ENCODE data around the gene PRKG1. TPM values are rescaled to one million over a fixed set of nuclear protein-coding genes. Genes with fewer than 3 reads are reported as not detected.

PRKG1 gene
- total and polyA plus RNA-seq, 4 donors = 26.2 to 199 (median 94.1) TPM

- Histone ChIP-seq H3K27me3 (ENCODE audit: control insufficient read depth in 1 of 2, insufficient read depth in 2 of 2, low read length in 1 of 2) (no peaks in the 10 kb centered on the region), H3K27ac (ENCODE audit: low read depth in 1 of 2, low read length in 2 of 2) (peak overlapping the region in 1 of 2 donors; percentile 43), H3K4me1 (ENCODE audit: control insufficient read depth in 1 of 2, insufficient read depth in 2 of 2, low read length in 2 of 2) (peaks cover 0 to 7% of the 10 kb centered on the region in 2 donors), H3K4me3 (ENCODE audit: low read length in 2 of 2) (no peak overlapping the region), H3K36me3 (ENCODE audit: control insufficient read depth in 1 of 2, insufficient read depth in 2 of 2, low read length in 1 of 2) (no peaks in the 10 kb centered on the region), H3K9me3 (ENCODE audit: control insufficient read depth, low read length) (no peaks in the 10 kb centered on the region)
- intact Hi-C loops (cut with DNase I) = no loop called here
- ATAC-seq (ENCODE audit: low FRiP score) = no peak
- WGBS, 2 donors = 90 to 92% methylated on average over 5 of the region's 5 CpGs
- DNase-seq = no peak
Observed at GRCh38 chr10:51926337-51926736, 852.0 kb downstream of the PRKG1 start.

DNA sequence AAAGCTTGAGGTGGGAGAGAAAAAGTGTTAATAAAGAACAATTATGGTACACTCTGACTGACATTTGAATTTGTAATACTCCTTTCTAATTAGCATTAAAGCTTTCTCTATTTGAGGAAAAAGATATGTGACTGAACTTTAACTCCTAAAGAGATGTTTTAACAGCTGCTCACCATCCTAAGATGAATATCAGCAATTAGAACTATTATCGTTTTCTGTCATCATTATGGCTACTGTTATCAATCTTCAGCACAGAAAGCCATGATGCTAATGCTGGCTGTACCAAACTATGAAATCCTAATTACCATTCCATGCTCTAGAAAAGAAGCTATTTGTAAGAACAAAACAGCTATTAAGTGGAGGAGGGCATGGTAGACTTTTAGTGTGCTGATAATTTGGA, 853.9 kb downstream of the PRKG1 start:
- intact Hi-C loops (cut with DNase I) = no loop called here
- no peak overlapping the region for H3K27ac ChIP-seq (ENCODE audit: low read depth in 1 of 2, low read length in 2 of 2)

DNA sequence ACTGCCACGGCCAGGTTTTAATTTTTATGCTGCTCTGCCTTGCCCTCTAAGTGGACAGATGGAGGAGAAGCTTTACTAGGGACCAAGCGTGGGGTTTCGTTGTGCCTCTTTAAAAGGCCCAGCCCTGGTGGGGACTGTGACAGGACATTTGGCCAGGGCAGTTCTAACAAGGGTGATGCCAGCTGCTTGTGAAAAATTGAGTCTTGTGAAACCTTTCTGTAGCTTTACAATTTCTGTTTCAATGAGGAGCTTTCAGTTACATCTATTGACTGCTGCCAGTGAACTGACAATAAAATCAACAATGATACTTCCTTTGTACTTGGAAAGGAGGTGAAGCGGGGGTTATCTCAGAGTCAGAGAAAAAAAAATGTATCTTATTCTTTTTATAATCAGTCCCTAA, 858.2 kb downstream of the PRKG1 start:
- intact Hi-C loops (cut with DNase I) = no loop called here
- Histone ChIP-seq H3K36me3 (ENCODE audit: control insufficient read depth in 1 of 2, insufficient read depth in 2 of 2, low read length in 1 of 2) (no peaks in the 10 kb centered on the region), H3K9me3 (ENCODE audit: control insufficient read depth, low read length) (no peaks in the 10 kb centered on the region), H3K4me3 (ENCODE audit: low read length in 2 of 2) (no peak overlapping the region), H3K27me3 (ENCODE audit: control insufficient read depth in 1 of 2, insufficient read depth in 2 of 2, low read length in 1 of 2) (no peaks in the 10 kb centered on the region), H3K27ac (ENCODE audit: low read depth in 1 of 2, low read length in 2 of 2) (no peak overlapping the region), H3K4me1 (ENCODE audit: control insufficient read depth in 1 of 2, insufficient read depth in 2 of 2, low read length in 2 of 2) (peaks cover 2 to 8% of the 10 kb centered on the region in 2 donors)
- ATAC-seq (ENCODE audit: low FRiP score) (no peak), DNase-seq (no peak)
- WGBS, 2 donors = 72 to 74% methylated on average over 4 of the region's 4 CpGs

More for the DNA sequence above, 853.9 kb downstream of the PRKG1 start:
- no peak for ATAC-seq (ENCODE audit: low FRiP score)
- no peak overlapping the region for H3K4me3 ChIP-seq (ENCODE audit: low read length in 2 of 2)
- WGBS, 2 donors = 69 to 78% methylated on average over 1 of the region's 1 CpG
- H3K9me3 ChIP-seq (ENCODE audit: control insufficient read depth, low read length) = no peaks in the 10 kb centered on the region
- no peaks in the 10 kb centered on the region for H3K36me3 ChIP-seq (ENCODE audit: control insufficient read depth in 1 of 2, insufficient read depth in 2 of 2, low read length in 1 of 2)
- H3K27me3 ChIP-seq (ENCODE audit: control insufficient read depth in 1 of 2, insufficient read depth in 2 of 2, low read length in 1 of 2) = no peaks in the 10 kb centered on the region
- no peak for DNase-seq
- peaks cover 0 to 7% of the 10 kb centered on the region in 2 donors for H3K4me1 ChIP-seq (ENCODE audit: control insufficient read depth in 1 of 2, insufficient read depth in 2 of 2, low read length in 2 of 2)

DNA sequence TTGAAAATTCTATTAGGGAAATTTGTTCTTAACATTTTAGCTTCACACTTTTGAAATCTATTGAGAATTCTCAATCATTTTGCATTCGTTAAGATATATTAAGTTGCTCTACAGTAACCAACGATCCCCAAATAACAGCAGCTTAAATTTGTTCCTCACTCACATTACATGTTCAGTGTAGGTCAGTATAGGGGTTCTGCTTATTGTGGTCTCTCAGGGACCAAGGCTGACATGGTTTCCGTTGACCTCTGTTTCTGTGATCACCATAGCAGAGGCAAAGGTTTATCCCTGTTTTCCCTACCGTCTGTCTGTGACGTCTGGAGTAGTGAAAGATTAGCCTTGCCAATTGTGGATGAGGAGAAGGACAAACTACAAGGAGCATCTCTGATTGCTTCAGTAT, 860.1 kb downstream of the PRKG1 start:
- no peaks in the 10 kb centered on the region for H3K36me3 ChIP-seq (ENCODE audit: control insufficient read depth in 1 of 2, insufficient read depth in 2 of 2, low read length in 1 of 2)
- ATAC-seq (ENCODE audit: low FRiP score) (no peak), DNase-seq (no peak)
- no peaks in the 10 kb centered on the region for H3K9me3 ChIP-seq (ENCODE audit: control insufficient read depth, low read length)
- WGBS, 2 donors = 74 to 88% methylated on average over 5 of the region's 5 CpGs
- H3K27me3 ChIP-seq (ENCODE audit: control insufficient read depth in 1 of 2, insufficient read depth in 2 of 2, low read length in 1 of 2) = no peaks in the 10 kb centered on the region
- H3K4me1 ChIP-seq (ENCODE audit: control insufficient read depth in 1 of 2, insufficient read depth in 2 of 2, low read length in 2 of 2) = peaks cover 2 to 8% of the 10 kb centered on the region in 2 donors
- intact Hi-C loops (cut with DNase I) = no loop called here
- H3K27ac ChIP-seq (ENCODE audit: low read depth in 1 of 2, low read length in 2 of 2) = no peak overlapping the region
- H3K4me3 ChIP-seq (ENCODE audit: low read length in 2 of 2) = no peak overlapping the region

GRCh38 chr10:51935341-51935740, 861.1 kb downstream of the PRKG1 start:
- WGBS, 2 donors = 89 to 91% methylated on average over 5 of the region's 5 CpGs
- intact Hi-C loops (cut with DNase I) = no loop called here
- DNase-seq (no peak), ATAC-seq (ENCODE audit: low FRiP score) (no peak)
- Histone ChIP-seq H3K36me3 (ENCODE audit: control insufficient read depth in 1 of 2, insufficient read depth in 2 of 2, low read length in 1 of 2) (no peaks in the 10 kb centered on the region), H3K4me1 (ENCODE audit: control insufficient read depth in 1 of 2, insufficient read depth in 2 of 2, low read length in 2 of 2) (peaks cover 2 to 5% of the 10 kb centered on the region in 2 donors), H3K27me3 (ENCODE audit: control insufficient read depth in 1 of 2, insufficient read depth in 2 of 2, low read length in 1 of 2) (no peaks in the 10 kb centered on the region), H3K4me3 (ENCODE audit: low read length in 2 of 2) (no peak overlapping the region), H3K27ac (ENCODE audit: low read depth in 1 of 2, low read length in 2 of 2) (no peak overlapping the region), H3K9me3 (ENCODE audit: control insufficient read depth, low read length) (no peaks in the 10 kb centered on the region)

DNA sequence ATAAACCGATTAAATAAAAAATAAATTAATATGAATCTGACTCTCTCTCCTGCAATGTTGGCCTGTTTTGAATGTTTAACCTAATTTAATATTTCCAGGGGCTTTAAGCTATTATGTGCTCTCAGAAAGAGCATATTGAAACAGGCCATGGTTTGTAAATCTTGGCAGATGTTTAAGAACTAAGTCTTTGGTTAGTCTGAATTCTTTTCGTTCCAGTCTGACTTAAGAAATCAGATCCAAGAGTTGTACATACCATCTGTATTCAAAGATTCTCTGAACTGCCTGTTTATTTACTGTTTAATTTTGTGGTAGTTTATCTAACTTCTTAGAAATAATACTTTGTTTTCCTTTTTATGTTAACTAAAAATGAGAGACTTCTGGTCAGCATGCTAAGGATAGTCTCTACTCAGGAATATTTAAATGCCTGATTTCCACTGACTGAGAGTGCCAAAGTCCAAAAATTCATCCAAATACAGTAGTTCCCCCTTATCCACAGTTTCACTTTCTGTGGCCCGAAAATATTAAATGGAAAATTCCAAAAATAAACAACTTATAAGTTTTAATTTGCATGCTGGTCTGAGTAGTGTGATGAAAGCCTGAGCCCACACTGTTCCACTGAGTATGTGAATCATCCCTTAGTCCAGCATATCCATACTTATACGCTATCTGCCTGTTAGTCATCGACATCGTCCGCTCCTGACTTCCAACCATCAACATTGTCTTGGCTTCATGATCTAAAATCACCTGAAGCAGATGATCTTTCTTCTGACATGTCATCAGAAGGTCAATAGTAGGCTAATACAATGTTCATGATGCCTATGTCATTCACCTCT, 863.2 kb downstream of the PRKG1 start:
- intact Hi-C loops (cut with DNase I) = no loop called here
- no peaks in the 10 kb centered on the region for H3K27me3 ChIP-seq (ENCODE audit: control insufficient read depth in 1 of 2, insufficient read depth in 2 of 2, low read length in 1 of 2)
- H3K27ac ChIP-seq (ENCODE audit: low read depth in 1 of 2, low read length in 2 of 2) = peak overlapping the region; percentile 22 to 75
- peaks cover 2 to 5% of the 10 kb centered on the region in 2 donors for H3K4me1 ChIP-seq (ENCODE audit: control insufficient read depth in 1 of 2, insufficient read depth in 2 of 2, low read length in 2 of 2)
- WGBS, 2 donors = 11 to 13% methylated on average over 7 of the region's 7 CpGs
- ATAC-seq (ENCODE audit: low FRiP score) (no peak), DNase-seq (no peak)
- peak overlapping the region; percentile 15 to 59 for H3K4me3 ChIP-seq (ENCODE audit: low read length in 2 of 2)
- no peaks in the 10 kb centered on the region for H3K9me3 ChIP-seq (ENCODE audit: control insufficient read depth, low read length)
- H3K36me3 ChIP-seq (ENCODE audit: control insufficient read depth in 1 of 2, insufficient read depth in 2 of 2, low read length in 1 of 2) = no peaks in the 10 kb centered on the region

DNA sequence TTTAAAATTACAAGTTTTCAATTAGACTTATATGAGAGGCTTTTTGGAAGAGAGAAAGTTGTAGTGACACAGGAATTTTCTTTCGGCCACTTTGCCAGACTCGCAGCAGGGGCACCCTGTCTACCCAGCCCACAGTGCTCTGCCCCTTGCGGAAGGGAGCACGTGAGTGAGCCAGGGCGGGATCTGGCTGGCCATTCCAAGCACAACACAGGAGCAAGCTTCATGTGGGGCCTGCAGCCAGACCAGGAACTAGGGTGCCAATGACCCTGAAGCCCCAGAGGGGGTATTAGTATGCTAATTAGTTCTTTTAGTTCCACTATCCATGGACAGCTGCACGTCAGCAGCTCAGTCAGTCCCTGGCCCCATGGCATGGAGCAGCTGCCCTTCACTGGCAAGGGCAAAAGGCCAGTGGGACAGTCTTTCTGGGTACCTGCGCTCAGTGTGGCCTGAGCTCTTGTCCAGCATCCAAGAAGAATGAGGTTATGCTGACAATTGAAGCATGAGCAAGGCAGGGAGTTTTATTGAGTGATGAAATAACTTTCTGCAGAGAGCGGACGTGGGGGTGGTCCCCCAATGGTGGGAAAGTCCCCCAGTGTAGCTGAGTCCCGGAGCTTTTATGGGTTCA, 876.2 kb downstream of the PRKG1 start:
- Histone ChIP-seq H3K27ac (ENCODE audit: low read depth in 1 of 2, low read length in 2 of 2) (peak overlapping the region; percentile 19 to 54), H3K9me3 (ENCODE audit: control insufficient read depth, low read length) (no peaks in the 10 kb centered on the region), H3K27me3 (ENCODE audit: control insufficient read depth in 1 of 2, insufficient read depth in 2 of 2, low read length in 1 of 2) (no peaks in the 10 kb centered on the region), H3K4me1 (ENCODE audit: control insufficient read depth in 1 of 2, insufficient read depth in 2 of 2, low read length in 2 of 2) (peaks cover 0 to 3% of the 10 kb centered on the region in 2 donors), H3K36me3 (ENCODE audit: control insufficient read depth in 1 of 2, insufficient read depth in 2 of 2, low read length in 1 of 2) (no peaks in the 10 kb centered on the region), H3K4me3 (ENCODE audit: low read length in 2 of 2) (no peak overlapping the region)
- WGBS, 2 donors = 31 to 40% methylated on average over 10 of the region's 10 CpGs
- intact Hi-C loops (cut with DNase I) = loop anchor here in 1 of 2 donors (10.0 kb wide), 1 partner anchor 56 kb away; no protein-coding TSS in a partner anchor
- ATAC-seq (ENCODE audit: low FRiP score) (peak; percentile 87), DNase-seq (peak; percentile 54 to 69)

- Histone ChIP-seq H3K9me3 (ENCODE audit: control insufficient read depth, low read length) (no peaks in the 10 kb centered on the region), H3K36me3 (ENCODE audit: control insufficient read depth in 1 of 2, insufficient read depth in 2 of 2, low read length in 1 of 2) (no peaks in the 10 kb centered on the region), H3K27me3 (ENCODE audit: control insufficient read depth in 1 of 2, insufficient read depth in 2 of 2, low read length in 1 of 2) (no peaks in the 10 kb centered on the region), H3K4me3 (ENCODE audit: low read length in 2 of 2) (no peak overlapping the region), H3K4me1 (ENCODE audit: control insufficient read depth in 1 of 2, insufficient read depth in 2 of 2, low read length in 2 of 2) (peaks cover 0 to 3% of the 10 kb centered on the region in 2 donors), H3K27ac (ENCODE audit: low read depth in 1 of 2, low read length in 2 of 2) (peak overlapping the region; percentile 20 to 54)
- intact Hi-C loops (cut with DNase I) = loop anchor here in 1 of 2 donors (10.0 kb wide), 1 partner anchor 56 kb away; no protein-coding TSS in a partner anchor
- ATAC-seq (ENCODE audit: low FRiP score) (peak; percentile 67), DNase-seq (no peak)
- 52 to 71% methylated on average over 1 of the region's 1 CpG for WGBS, 2 donors
Observed at GRCh38 chr10:51950996-51951555, 876.8 kb downstream of the PRKG1 start.
